Lung (tissue), 12 donors: Measurements from ENCODE around the gene DEPP1. TPM values are rescaled to one million over a fixed set of nuclear protein-coding genes. Genes with fewer than 3 reads are reported as not detected.

Experiments used
- ATAC-seq: fragments of 200-7000 bp; cut with Tn5 transposase; one replicate; pipeline ENCODE4 v1.9.1; 2020; ENCODE audit warnings: moderate number of reproducible peaks; ENCODE audit not compliant: insufficient read depth, low FRiP score
- DNase-seq, 3 donors: peaks; one replicate each; pipeline ENCODE4 v3.0.0-alpha.2; 2013 to 2017
- H3K27ac ChIP-seq, 2 donors: one replicate each; pipeline ENCODE4 v1.5.1; 2013; ENCODE audit warnings: mild to moderate bottlenecking in 2 of 2, moderate library complexity in 2 of 2, control low read depth in 1 of 2, inconsistent platforms in 1 of 2, low read depth in 1 of 2, low read length in 1 of 2
- H3K27me3 ChIP-seq, 3 donors: one replicate each; pipeline ENCODE4 v1.5.1; 2013; ENCODE audit warnings: low read length in 2 of 3; ENCODE audit not compliant: control insufficient read depth in 3 of 3, insufficient read depth in 3 of 3
- H3K36me3 ChIP-seq, 4 donors: one replicate each; pipeline ENCODE4 v1.5.1; 2013; ENCODE audit warnings: low read length in 4 of 4, mild to moderate bottlenecking in 1 of 4, moderate library complexity in 1 of 4; ENCODE audit not compliant: control insufficient read depth in 4 of 4, insufficient read depth in 4 of 4
- H3K4me1 ChIP-seq, 5 donors: one replicate each; pipeline ENCODE4 v1.5.1; 2013; ENCODE audit warnings: low read length in 5 of 5, mild to moderate bottlenecking in 2 of 5, moderate library complexity in 1 of 5; ENCODE audit not compliant: control insufficient read depth in 5 of 5, insufficient read depth in 5 of 5
- H3K4me3 ChIP-seq: one replicate; pipeline ENCODE4 v1.5.1; 2013; ENCODE audit warnings: mild to moderate bottlenecking, control low read depth, moderate library complexity
- H3K9ac ChIP-seq, 2 donors: one replicate each; pipeline ENCODE4 v1.5.1; 2013; ENCODE audit warnings: low read length in 2 of 2, control low read depth in 1 of 2; ENCODE audit not compliant: insufficient read depth in 1 of 2
- H3K9me3 ChIP-seq, 4 donors: one replicate each; pipeline ENCODE4 v1.5.1; 2013; ENCODE audit warnings: low read length in 3 of 4, mild to moderate bottlenecking in 1 of 4, moderate library complexity in 1 of 4; ENCODE audit not compliant: control insufficient read depth in 4 of 4, insufficient read depth in 3 of 4
- WGBS, 2 donors: extraction: QIAGEN DNeasy Blood & Tissue Kit; methylation state at CpG; one replicate each; pipeline ENCODE4 v1.1.7; 2013; 5-methylcytosine and 5-hydroxymethylcytosine counted together
- polyA plus RNA-seq, 2 donors: library from polyadenylated mRNA; stranded (reverse); fragments of 200-250 nt; gene quantifications; one replicate each; pipeline ENCODE4 v1.2.1, GENCODE V29; 2013
- total RNA-seq, 2 donors: library from RNA; depleted of rRNA in 1 of 2; stranded (reverse); fragments of >200 nt in 1 of 2; gene quantifications; one replicate each; pipeline ENCODE4 v1.2.1, GENCODE V29; 2014 to 2021
- TF ChIP-seq, protein P1 (sequence below): IDR thresholded peaks from 2 replicates; pipeline ENCODE4 v1.5.1; 2012; ENCODE audit warnings: mild to moderate bottlenecking; ENCODE audit errors: control extremely low read depth, extremely low read depth
- donor health status: control.
- donor health status: control.
- donor health status: Bipolar disorder and iron deficiency.
- donor health status: healthy.
- donor health status: DM: yes; HTN: yes; CAD: no.

Gene DEPP1
- total and polyA plus RNA-seq, 4 donors: 37.0 to 149 (median 70.1) TPM

DNA sequence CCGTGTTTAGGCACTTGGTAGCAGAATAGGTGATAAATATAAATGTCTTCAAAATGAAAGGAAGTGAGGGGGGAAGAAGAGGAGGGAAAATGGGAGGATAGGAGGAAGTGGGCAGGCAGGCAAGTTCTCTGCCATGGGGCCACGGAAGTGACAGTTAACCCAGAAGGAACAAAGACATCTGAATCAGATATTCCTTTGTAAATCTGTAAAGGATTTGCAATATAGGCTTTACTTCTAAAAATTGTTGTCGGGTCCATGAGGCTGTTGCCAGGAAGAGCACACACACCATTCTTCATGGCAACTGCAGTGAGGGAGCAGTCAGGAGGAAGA, 42.7 kb downstream of the DEPP1 start:
- H3K27me3 ChIP-seq: no peaks in the 10 kb centered on the region
- TF ChIP-seq, protein P1, sequence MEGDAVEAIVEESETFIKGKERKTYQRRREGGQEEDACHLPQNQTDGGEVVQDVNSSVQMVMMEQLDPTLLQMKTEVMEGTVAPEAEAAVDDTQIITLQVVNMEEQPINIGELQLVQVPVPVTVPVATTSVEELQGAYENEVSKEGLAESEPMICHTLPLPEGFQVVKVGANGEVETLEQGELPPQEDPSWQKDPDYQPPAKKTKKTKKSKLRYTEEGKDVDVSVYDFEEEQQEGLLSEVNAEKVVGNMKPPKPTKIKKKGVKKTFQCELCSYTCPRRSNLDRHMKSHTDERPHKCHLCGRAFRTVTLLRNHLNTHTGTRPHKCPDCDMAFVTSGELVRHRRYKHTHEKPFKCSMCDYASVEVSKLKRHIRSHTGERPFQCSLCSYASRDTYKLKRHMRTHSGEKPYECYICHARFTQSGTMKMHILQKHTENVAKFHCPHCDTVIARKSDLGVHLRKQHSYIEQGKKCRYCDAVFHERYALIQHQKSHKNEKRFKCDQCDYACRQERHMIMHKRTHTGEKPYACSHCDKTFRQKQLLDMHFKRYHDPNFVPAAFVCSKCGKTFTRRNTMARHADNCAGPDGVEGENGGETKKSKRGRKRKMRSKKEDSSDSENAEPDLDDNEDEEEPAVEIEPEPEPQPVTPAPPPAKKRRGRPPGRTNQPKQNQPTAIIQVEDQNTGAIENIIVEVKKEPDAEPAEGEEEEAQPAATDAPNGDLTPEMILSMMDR: no peak
- 13 to 33% methylated on average over 3 of the region's 3 CpGs for WGBS, 2 donors
- no peak overlapping the region for H3K4me3 ChIP-seq
- H3K9me3 ChIP-seq: no peaks in the 10 kb centered on the region
- peaks cover 0 to 11% (median 5%) of the 10 kb centered on the region in 5 donors for H3K4me1 ChIP-seq
- no peaks in the 10 kb centered on the region for H3K36me3 ChIP-seq
- ATAC-seq (no peak), DNase-seq (no peak)
- no peak overlapping the region for H3K27ac ChIP-seq
- H3K9ac ChIP-seq: no peak overlapping the region

DNA sequence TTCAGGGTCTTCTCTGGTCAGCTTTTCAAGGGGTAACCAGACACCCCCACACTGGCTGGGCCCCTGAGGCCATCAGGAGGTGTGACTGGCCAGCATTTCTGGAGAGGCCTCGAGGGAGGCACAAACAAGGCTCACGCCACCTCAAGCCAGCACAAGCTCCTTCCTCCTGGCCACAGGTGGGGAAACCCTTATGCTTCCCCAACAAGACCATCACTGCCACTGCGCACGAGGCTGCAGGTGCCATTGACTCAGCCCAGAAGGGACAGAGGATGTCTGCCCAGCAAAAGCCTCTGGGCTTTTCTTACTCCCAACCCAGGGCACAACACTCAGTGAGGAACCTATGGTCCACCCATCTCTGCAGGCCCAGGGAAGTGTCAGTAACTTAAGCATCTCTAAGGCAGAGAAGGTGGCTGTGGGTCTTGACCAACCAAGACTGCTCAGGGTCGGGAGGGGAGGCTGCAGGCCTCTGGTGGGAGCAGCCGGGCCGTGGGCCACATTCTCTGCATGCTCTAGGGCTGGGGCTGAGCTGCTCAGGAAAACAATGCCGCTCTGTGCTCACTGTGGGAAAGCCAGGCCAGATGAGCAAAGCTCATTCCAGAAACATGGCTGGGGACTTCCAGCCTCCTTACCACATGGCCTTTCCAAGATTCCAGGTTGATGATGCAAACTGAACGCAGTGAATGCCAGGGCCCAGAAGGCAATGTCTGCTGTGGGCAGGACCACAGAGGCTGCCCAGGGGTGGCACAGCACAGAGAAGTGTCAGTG, 43.2 kb downstream of the DEPP1 start:
- Histone ChIP-seq H3K36me3 (no peaks in the 10 kb centered on the region), H3K27ac (no peak overlapping the region), H3K4me1 (peaks cover 0 to 11% (median 5%) of the 10 kb centered on the region in 5 donors), H3K9me3 (no peaks in the 10 kb centered on the region), H3K9ac (no peak overlapping the region), H3K27me3 (no peaks in the 10 kb centered on the region), H3K4me3 (no peak overlapping the region)
- WGBS, 2 donors: 63 to 64% methylated on average over 9 of the region's 9 CpGs
- DNase-seq: peak in 1 of 3 donors; percentile 16
- TF ChIP-seq, protein P1: no peak
- no peak for ATAC-seq

DNA sequence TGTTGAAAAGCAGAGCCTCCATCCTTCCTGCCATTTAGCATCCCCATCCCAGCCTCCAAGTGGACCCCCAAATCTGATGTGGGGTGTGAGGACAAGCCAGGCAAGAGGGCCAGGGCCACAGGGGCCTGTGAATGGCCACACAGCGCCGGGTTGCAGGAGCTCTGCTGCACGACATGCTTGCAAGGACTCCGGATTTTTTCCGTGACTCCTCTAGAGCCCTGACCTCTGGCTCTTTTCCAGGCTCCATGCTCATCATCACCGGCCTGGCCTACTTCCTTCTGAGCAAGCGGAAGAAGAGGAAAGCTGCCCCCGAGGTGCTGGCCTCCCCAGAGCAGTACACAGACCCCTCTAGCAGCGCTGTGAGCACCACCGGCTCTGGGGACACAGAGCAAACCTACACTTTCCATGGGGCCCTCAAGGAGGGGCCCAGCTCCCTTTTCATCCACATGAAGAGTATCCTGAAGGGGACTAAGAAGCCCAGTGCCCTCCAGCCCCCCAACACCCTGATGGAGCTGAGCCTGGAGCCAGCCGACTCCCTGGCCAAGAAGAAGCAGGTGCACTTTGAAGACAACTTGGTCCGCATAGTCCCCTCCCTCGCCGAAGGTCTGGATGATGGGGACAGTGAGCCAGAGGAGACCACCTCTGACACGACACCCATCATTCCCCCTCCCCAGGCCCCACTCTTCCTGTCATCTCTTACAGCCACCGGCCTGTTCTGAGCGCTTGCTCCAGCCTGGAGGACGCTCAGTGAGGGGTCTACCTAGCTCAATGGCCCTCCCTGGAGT, 44.0 kb downstream of the DEPP1 start:
- no peaks in the 10 kb centered on the region for H3K36me3 ChIP-seq
- WGBS, 2 donors: 80 to 82% methylated on average over 18 of the region's 18 CpGs
- no peaks in the 10 kb centered on the region for H3K9me3 ChIP-seq
- H3K9ac ChIP-seq: no peak overlapping the region
- ATAC-seq (no peak), DNase-seq (peak in 1 of 3 donors; percentile 31)
- TF ChIP-seq, protein P1: no peak
- no peaks in the 10 kb centered on the region for H3K27me3 ChIP-seq
- H3K4me1 ChIP-seq: peaks cover 0 to 11% (median 5%) of the 10 kb centered on the region in 5 donors
- no peak overlapping the region for H3K27ac ChIP-seq
- H3K4me3 ChIP-seq: no peak overlapping the region
